Measurements from ENCODE around the gene CHPT1.
"Not testable (repeated sequence)": the region's sequence is repeated elsewhere in the genome, so short reads cannot be mapped to it uniquely, and the experiment has no call there.

Gene CHPT1

GRCh38 chr12:101729842-101730241 is 32.4 kb downstream of the CHPT1 start:
- no peak for DNase-seq

GRCh38 chr12:101732318-101732717 is 34.9 kb downstream of the CHPT1 start:
- DNase-seq: no peak

- DNase-seq: no peak
These were observed 35.7 kb downstream of the CHPT1 start for GRCh38 chr12:101733166-101733565.

GRCh38 chr12:101734482-101734881 is 37.0 kb downstream of the CHPT1 start:
- DNase-seq: not testable (repeated sequence)

- no peak for DNase-seq
These were observed 40.0 kb downstream of the CHPT1 start for GRCh38 chr12:101737476-101737875.

GRCh38 chr12:101738920-101739665 is 41.7 kb downstream of the CHPT1 start, which contains the start of gene SYCP3:
Gene SYCP3 (minus strand): TSS chr12:101739462. CDS start chr12:101737935, 1,527 bp downstream.
- DNase-seq: no peak

- DNase-seq: no peak
These were observed 43.1 kb downstream of the CHPT1 start for GRCh38 chr12:101740566-101740965.

- DNase-seq: no peak
These were observed 43.5 kb downstream of the CHPT1 start for GRCh38 chr12:101740980-101741379.

- DNase-seq: no peak
These were observed 45.8 kb downstream of the CHPT1 start for GRCh38 chr12:101743242-101743641.

- DNase-seq: no peak
These were observed 46.5 kb downstream of the CHPT1 start for GRCh38 chr12:101743724-101744472.

- DNase-seq: no peak
These were observed 48.0 kb downstream of the CHPT1 start for GRCh38 chr12:101745481-101745880.

- DNase-seq: no peak
These were observed 48.8 kb downstream of the CHPT1 start for GRCh38 chr12:101746196-101746595.

- no peak for DNase-seq
These were observed 49.2 kb downstream of the CHPT1 start for GRCh38 chr12:101746661-101747060.

- DNase-seq: no peak
These were observed 50.3 kb downstream of the CHPT1 start for GRCh38 chr12:101747697-101748096.

GRCh38 chr12:101748907-101749306 is 51.5 kb downstream of the CHPT1 start:
- DNase-seq: no peak

GRCh38 chr12:101749657-101750056 is 52.2 kb downstream of the CHPT1 start:
- no peak for DNase-seq

- DNase-seq: no peak
These were observed 52.7 kb downstream of the CHPT1 start for GRCh38 chr12:101750152-101750551.

- no peak for DNase-seq
These were observed 62.1 kb downstream of the CHPT1 start for GRCh38 chr12:101759396-101760047.

- DNase-seq: no peak
These were observed 63.9 kb downstream of the CHPT1 start for GRCh38 chr12:101761350-101761749.

- no peak for DNase-seq
These were observed 64.3 kb downstream of the CHPT1 start for GRCh38 chr12:101761781-101762180.

- no peak for DNase-seq
These were observed 65.9 kb downstream of the CHPT1 start for GRCh38 chr12:101763246-101763931.

- DNase-seq: no peak
These were observed 66.8 kb downstream of the CHPT1 start for GRCh38 chr12:101764051-101764792.
